Transverse colon (tissue), 3 donors: Measurements from ENCODE around the gene AHDC1.

Source experiments
- CTCF ChIP-seq, 5 experiments: fragments of 200-600 bp in 3 of 5; fragments of 450-650 bp in 2 of 5; sonication (generic) in 3 of 5; IDR thresholded peaks; 1 replicate in 2 of 5; 2 replicates in 3 of 5; pipeline ENCODE4 v1.5.1; 2016 to 2017; ENCODE audit warnings: antibody characterized with exemption in 5 of 5, inconsistent platforms in 3 of 5, mild to moderate bottlenecking in 2 of 5, moderate library complexity in 1 of 5
- EP300 ChIP-seq: sonication (generic); formaldehyde crosslinking; IDR thresholded peaks from one replicate; pipeline ENCODE4 v1.6.1; 2017; ENCODE audit warnings: antibody characterized with exemption, low read depth
- POLR2A ChIP-seq: fragments of 450-650 bp; IDR thresholded peaks from one replicate; pipeline ENCODE4 v1.6.1; 2016; ENCODE audit warnings: antibody characterized with exemption, mild to moderate bottlenecking, moderate library complexity

- TF ChIP-seq CTCF (IDR thresholded peaks at IDR 0.05) = no peak
- TF ChIP-seq POLR2A = no peak
- TF ChIP-seq EP300 = no peak
Measured at GRCh38 chr1:27645071-27645415, 41.1 kb upstream of the AHDC1 start.
